GM12878 (cell line): Measurements from ENCODE around the gene INHBB. TPM values are rescaled to one million over a fixed set of nuclear protein-coding genes. Genes with fewer than 3 reads are reported as not detected.

Experiments
- CHD2 ChIP-seq: IDR thresholded peaks from 2 replicates; pipeline ENCODE4 v1.6.1; 2011; ENCODE audit warnings: low read depth, low read length, improper control_type of control experiment, borderline replicate concordance
- MTA2 ChIP-seq: fragments of 450-650 bp; IDR thresholded peaks from 2 replicates; pipeline ENCODE4 v1.6.1; 2016; ENCODE audit warnings: low read depth, mild to moderate bottlenecking, moderate library complexity
- NR2F1 ChIP-seq: fragments of 450-650 bp; conservative IDR thresholded peaks from 2 replicates; pipeline ENCODE4 v1.6.1; 2017; ENCODE audit warnings: mild to moderate bottlenecking
- RUNX3 ChIP-seq: IDR thresholded peaks from 2 replicates; pipeline ENCODE4 v1.6.1; 2012; ENCODE audit warnings: low read length, inconsistent platforms
- ZBED1 ChIP-seq: IDR thresholded peaks from 2 replicates; pipeline ENCODE4 v1.6.1; 2016; ENCODE audit warnings: borderline replicate concordance
- polyA plus RNA-seq, 11 experiments: library from polyadenylated mRNA; depleted of rRNA in 4 of 11; unstranded in 6 of 11; stranded (reverse) in 5 of 11; fragments of >200 nt; fragmentation: Nextera tagmentation in 4 of 11; fragmentation: Illumina TruSeq in 1 of 11; extraction: Ambion mirVana in 4 of 11; extraction: Trizol in 1 of 11; gene quantifications; 1 replicate in 1 of 11; 2 replicates in 10 of 11; pipeline versions ENCODE4 v1.2.1 to v1.2.3, GENCODE V29; 2011 to 2016; ENCODE audit warnings: inconsistent platforms in 2 of 11, missing spikeins in 2 of 11, low read depth in 1 of 11
- total RNA-seq, 4 experiments: library from RNA; depleted of rRNA in 3 of 4; stranded (reverse); fragments of >200 nt in 3 of 4; fragmentation: Illumina TruSeq in 1 of 4; extraction: Trizol in 1 of 4; gene quantifications; 2 replicates each; pipeline versions ENCODE4 v1.2.1 to v1.2.3, GENCODE V29; 2013 to 2021
- TF ChIP-seq, protein P1 (sequence below): IDR thresholded peaks from 2 replicates; pipeline ENCODE4 v1.6.1; 2012; ENCODE audit warnings: low read depth, low read length, improper control_type of control experiment
- TF ChIP-seq, protein P2 (sequence below): fragments of 450-650 bp; IDR thresholded peaks from 2 replicates; pipeline ENCODE4 v1.6.1; 2017; ENCODE audit warnings: mild to moderate bottlenecking, moderate library complexity
- TF ChIP-seq, protein P3 (sequence below): fragments of 450-650 bp; IDR thresholded peaks from 2 replicates; pipeline ENCODE4 v1.6.1; 2017; ENCODE audit warnings: low read depth, mild to moderate bottlenecking, moderate library complexity

The INHBB gene
- total and polyA plus RNA-seq, 10 of the 15 experiments (the other 5 are each of a cell fraction or from before 2014, with no cell fraction given) = 0.05 TPM; not detected in 9

DNA sequence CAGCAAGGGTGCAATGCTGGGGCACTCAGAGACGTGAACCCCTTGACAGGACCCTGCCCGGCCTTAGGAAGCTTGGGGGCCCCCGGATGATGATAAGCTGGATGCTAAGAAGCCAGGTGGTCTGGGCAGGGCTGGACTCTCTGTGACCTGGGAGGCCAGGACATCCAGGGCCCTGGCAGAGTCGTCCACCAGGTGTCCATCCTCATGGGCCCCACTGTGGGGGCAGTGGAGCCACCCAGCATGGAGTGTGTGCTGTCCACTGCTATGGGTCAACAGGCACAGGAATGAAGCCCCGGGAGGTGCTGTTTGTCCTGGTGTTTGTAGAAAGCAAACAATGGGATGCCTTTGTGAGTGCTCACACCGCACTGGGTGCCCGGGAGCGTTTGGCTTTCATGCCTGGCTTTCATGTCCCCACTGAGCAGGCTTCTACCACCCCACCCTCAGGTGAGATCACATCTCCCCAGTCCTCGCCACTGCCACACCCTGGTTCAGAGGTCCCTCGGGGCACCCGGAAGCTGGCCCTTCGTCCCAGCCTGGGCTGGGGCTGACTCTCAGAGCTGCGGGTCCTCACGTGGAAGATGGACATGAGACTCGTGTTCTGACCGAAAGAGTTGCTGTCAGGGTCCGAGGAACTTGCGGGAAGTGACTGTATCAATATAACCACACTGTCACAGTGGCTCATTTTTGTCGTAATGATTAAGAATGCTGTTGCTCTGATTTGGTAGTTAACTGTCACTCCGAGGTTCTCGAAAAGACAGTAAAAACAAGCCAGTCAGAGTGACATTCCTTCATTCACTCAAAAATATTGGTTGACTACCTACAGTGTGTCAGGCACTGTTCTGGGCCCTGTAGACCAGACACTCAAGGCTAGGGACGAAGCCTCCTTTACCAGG lies 53.3 kb downstream of the INHBB start (continued):
- TF ChIP-seq ZBED1 (no peak), NR2F1 (no peak), RUNX3 (no peak), MTA2 (no peak), CHD2 (no peak)
- TF ChIP-seq, protein P1, sequence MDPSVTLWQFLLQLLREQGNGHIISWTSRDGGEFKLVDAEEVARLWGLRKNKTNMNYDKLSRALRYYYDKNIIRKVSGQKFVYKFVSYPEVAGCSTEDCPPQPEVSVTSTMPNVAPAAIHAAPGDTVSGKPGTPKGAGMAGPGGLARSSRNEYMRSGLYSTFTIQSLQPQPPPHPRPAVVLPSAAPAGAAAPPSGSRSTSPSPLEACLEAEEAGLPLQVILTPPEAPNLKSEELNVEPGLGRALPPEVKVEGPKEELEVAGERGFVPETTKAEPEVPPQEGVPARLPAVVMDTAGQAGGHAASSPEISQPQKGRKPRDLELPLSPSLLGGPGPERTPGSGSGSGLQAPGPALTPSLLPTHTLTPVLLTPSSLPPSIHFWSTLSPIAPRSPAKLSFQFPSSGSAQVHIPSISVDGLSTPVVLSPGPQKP = no peak
- TF ChIP-seq, protein P2, sequence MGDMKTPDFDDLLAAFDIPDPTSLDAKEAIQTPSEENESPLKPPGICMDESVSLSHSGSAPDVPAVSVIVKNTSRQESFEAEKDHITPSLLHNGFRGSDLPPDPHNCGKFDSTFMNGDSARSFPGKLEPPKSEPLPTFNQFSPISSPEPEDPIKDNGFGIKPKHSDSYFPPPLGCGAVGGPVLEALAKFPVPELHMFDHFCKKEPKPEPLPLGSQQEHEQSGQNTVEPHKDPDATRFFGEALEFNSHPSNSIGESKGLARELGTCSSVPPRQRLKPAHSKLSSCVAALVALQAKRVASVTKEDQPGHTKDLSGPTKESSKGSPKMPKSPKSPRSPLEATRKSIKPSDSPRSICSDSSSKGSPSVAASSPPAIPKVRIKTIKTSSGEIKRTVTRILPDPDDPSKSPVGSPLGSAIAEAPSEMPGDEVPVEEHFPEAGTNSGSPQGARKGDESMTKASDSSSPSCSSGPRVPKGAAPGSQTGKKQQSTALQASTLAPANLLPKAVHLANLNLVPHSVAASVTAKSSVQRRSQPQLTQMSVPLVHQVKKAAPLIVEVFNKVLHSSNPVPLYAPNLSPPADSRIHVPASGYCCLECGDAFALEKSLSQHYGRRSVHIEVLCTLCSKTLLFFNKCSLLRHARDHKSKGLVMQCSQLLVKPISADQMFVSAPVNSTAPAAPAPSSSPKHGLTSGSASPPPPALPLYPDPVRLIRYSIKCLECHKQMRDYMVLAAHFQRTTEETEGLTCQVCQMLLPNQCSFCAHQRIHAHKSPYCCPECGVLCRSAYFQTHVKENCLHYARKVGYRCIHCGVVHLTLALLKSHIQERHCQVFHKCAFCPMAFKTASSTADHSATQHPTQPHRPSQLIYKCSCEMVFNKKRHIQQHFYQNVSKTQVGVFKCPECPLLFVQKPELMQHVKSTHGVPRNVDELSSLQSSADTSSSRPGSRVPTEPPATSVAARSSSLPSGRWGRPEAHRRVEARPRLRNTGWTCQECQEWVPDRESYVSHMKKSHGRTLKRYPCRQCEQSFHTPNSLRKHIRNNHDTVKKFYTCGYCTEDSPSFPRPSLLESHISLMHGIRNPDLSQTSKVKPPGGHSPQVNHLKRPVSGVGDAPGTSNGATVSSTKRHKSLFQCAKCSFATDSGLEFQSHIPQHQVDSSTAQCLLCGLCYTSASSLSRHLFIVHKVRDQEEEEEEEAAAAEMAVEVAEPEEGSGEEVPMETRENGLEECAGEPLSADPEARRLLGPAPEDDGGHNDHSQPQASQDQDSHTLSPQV = no peak
- TF ChIP-seq, protein P3, sequence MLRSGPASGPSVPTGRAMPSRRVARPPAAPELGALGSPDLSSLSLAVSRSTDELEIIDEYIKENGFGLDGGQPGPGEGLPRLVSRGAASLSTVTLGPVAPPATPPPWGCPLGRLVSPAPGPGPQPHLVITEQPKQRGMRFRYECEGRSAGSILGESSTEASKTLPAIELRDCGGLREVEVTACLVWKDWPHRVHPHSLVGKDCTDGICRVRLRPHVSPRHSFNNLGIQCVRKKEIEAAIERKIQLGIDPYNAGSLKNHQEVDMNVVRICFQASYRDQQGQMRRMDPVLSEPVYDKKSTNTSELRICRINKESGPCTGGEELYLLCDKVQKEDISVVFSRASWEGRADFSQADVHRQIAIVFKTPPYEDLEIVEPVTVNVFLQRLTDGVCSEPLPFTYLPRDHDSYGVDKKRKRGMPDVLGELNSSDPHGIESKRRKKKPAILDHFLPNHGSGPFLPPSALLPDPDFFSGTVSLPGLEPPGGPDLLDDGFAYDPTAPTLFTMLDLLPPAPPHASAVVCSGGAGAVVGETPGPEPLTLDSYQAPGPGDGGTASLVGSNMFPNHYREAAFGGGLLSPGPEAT = no peak
